Astrocyte (in vitro differentiated cells and primary cell): ENCODE data around the gene CELF1. TPM values are rescaled to one million over a fixed set of nuclear protein-coding genes. Genes with fewer than 3 reads are reported as not detected.

Experiments
- DNase-seq: peaks from one replicate; pipeline ENCODE4 v3.0.0-alpha.2; 2010; ENCODE audit warnings: low read depth
- FAIRE-seq: peaks from 2 replicates; lab custom pipeline; 2011; peaks lifted over from hg19 to GRCh38; lab: Jason Lieb, UNC
- H2AFZ ChIP-seq: 2 replicates; pipeline ENCODE4 v1.6.0; 2012; ENCODE audit warnings: low read depth, low read length, inconsistent platforms
- H3K27ac ChIP-seq: 2 replicates; pipeline ENCODE4 v1.5.1; 2011; ENCODE audit warnings: low read depth, low read length, inconsistent platforms
- H3K27me3 ChIP-seq: 2 replicates; pipeline ENCODE4 v1.6.0; 2011; ENCODE audit warnings: low read length, inconsistent platforms; ENCODE audit not compliant: insufficient read depth
- H3K36me3 ChIP-seq: 2 replicates; pipeline ENCODE4 v1.5.1; 2011; ENCODE audit warnings: low read length, inconsistent platforms; ENCODE audit not compliant: insufficient read depth
- H3K4me1 ChIP-seq: 2 replicates; pipeline ENCODE4 v1.5.1; 2011; ENCODE audit warnings: low read length, inconsistent platforms; ENCODE audit not compliant: insufficient read depth
- H3K4me2 ChIP-seq: 2 replicates; pipeline ENCODE4 v1.6.0; 2012; ENCODE audit warnings: low read length, inconsistent platforms
- H3K4me3 ChIP-seq: 2 replicates; pipeline ENCODE4 v1.5.1; 2011; ENCODE audit warnings: low read depth, mild to moderate bottlenecking, low read length, inconsistent platforms; ENCODE audit not compliant: insufficient read depth
- H3K79me2 ChIP-seq: 2 replicates; pipeline ENCODE4 v1.6.0; 2012; ENCODE audit warnings: mild to moderate bottlenecking, low read length, inconsistent platforms; ENCODE audit not compliant: insufficient read depth
- H3K9ac ChIP-seq: 2 replicates; pipeline ENCODE4 v1.6.0; 2012; ENCODE audit warnings: mild to moderate bottlenecking, low read length, inconsistent platforms
- H3K9me3 ChIP-seq: 2 replicates; pipeline ENCODE4 v1.5.1; 2012; ENCODE audit warnings: low read depth, mild to moderate bottlenecking, low read length, inconsistent platforms; ENCODE audit not compliant: insufficient read depth
- H4K20me1 ChIP-seq: 2 replicates; pipeline ENCODE4 v1.6.0; 2012; ENCODE audit warnings: low read length, inconsistent platforms; ENCODE audit not compliant: insufficient read depth
- H3K27ac Mint-ChIP-seq: one replicate; pipeline ENCODE4 v1.8.0; 2021; ENCODE audit warnings: mild to moderate bottlenecking, mixed read lengths; ENCODE audit not compliant: unreplicated experiment
- H3K27me3 Mint-ChIP-seq: one replicate; pipeline ENCODE4 v1.8.0; 2021; ENCODE audit warnings: low read depth, mixed read lengths; ENCODE audit not compliant: unreplicated experiment
- H3K36me3 Mint-ChIP-seq: one replicate; pipeline ENCODE4 v1.8.0; 2021; ENCODE audit warnings: low read depth, mixed read lengths; ENCODE audit not compliant: unreplicated experiment
- H3K4me1 Mint-ChIP-seq: one replicate; pipeline ENCODE4 v1.8.0; 2021; ENCODE audit warnings: low read depth, mixed read lengths; ENCODE audit not compliant: unreplicated experiment
- H3K4me3 Mint-ChIP-seq: one replicate; pipeline ENCODE4 v1.8.0; 2021; ENCODE audit warnings: mild to moderate bottlenecking, moderate library complexity, mixed read lengths; ENCODE audit not compliant: unreplicated experiment
- H3K9me3 Mint-ChIP-seq: one replicate; pipeline ENCODE4 v1.8.0; 2021; ENCODE audit warnings: mild to moderate bottlenecking, mixed read lengths; ENCODE audit not compliant: unreplicated experiment
- EZH2 ChIP-seq: IDR thresholded peaks from 2 replicates; pipeline ENCODE4 v1.6.1; 2012; ENCODE audit warnings: mild to moderate bottlenecking, low read length, inconsistent platforms; ENCODE audit not compliant: insufficient read depth
- total RNA-seq: library from RNA; stranded (reverse); gene quantifications from 2 replicates; pipeline ENCODE4 v1.2.1, GENCODE V29; 2021
- TF ChIP-seq, protein P1 (sequence below): IDR thresholded peaks from 2 replicates; pipeline ENCODE4 v1.5.1; 2011; ENCODE audit warnings: low read depth, mild to moderate bottlenecking, inconsistent platforms, low read length, moderate library complexity; ENCODE audit not compliant: insufficient read depth

Gene CELF1
- total RNA-seq, 1 donor from 2014 or later, result 101 TPM

DNA sequence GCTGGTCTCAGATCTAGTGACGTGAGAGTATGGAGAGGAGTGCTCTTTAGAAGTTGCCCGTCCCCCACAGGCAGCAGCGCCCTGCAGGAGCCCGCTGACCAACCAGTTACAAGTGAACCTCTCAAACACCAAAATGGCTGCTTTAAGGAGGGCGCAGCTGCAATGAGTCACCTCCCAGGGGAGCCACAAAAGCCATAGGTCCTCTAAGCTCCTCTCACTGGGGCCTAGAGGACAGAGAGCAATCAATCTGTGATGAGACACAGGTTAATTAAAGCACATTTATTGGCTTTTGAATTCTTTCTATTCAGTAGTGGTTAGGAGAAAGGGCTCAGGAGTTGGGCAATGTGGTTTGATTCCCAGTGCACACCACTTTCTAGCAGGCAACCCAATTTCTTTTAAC, 88.4 kb downstream of the CELF1 start:
- H3K79me2 ChIP-seq, result peaks cover 58% of the 10 kb centered on the region
- H3K4me1 ChIP-seq, result peaks cover 42% of the 10 kb centered on the region
- H3K4me3 ChIP-seq, result no peak overlapping the region
- FAIRE-seq (no peak), DNase-seq (peak; percentile 32)
- H4K20me1 ChIP-seq, result peaks cover 77% of the 10 kb centered on the region
- H3K27ac Mint-ChIP-seq, result no peak overlapping the region
- H3K4me2 ChIP-seq, result no peak overlapping the region
- no peaks in the 10 kb centered on the region for H3K9me3 ChIP-seq
- peaks cover 3% of the 10 kb centered on the region for H3K36me3 ChIP-seq
- peaks cover 16% of the 10 kb centered on the region for H3K36me3 Mint-ChIP-seq
- TF ChIP-seq, protein P1, sequence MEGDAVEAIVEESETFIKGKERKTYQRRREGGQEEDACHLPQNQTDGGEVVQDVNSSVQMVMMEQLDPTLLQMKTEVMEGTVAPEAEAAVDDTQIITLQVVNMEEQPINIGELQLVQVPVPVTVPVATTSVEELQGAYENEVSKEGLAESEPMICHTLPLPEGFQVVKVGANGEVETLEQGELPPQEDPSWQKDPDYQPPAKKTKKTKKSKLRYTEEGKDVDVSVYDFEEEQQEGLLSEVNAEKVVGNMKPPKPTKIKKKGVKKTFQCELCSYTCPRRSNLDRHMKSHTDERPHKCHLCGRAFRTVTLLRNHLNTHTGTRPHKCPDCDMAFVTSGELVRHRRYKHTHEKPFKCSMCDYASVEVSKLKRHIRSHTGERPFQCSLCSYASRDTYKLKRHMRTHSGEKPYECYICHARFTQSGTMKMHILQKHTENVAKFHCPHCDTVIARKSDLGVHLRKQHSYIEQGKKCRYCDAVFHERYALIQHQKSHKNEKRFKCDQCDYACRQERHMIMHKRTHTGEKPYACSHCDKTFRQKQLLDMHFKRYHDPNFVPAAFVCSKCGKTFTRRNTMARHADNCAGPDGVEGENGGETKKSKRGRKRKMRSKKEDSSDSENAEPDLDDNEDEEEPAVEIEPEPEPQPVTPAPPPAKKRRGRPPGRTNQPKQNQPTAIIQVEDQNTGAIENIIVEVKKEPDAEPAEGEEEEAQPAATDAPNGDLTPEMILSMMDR, result no peak
- no peak for TF ChIP-seq EZH2
- H3K9me3 Mint-ChIP-seq, result no peaks in the 10 kb centered on the region
- H3K4me3 Mint-ChIP-seq, result no peak overlapping the region
- no peaks in the 10 kb centered on the region for H3K27me3 Mint-ChIP-seq
- H3K4me1 Mint-ChIP-seq, result peaks cover 13% of the 10 kb centered on the region
- no peak overlapping the region for H3K9ac ChIP-seq
- H2AFZ ChIP-seq, result no peak overlapping the region
- no peak overlapping the region for H3K27ac ChIP-seq
- no peaks in the 10 kb centered on the region for H3K27me3 ChIP-seq

DNA sequence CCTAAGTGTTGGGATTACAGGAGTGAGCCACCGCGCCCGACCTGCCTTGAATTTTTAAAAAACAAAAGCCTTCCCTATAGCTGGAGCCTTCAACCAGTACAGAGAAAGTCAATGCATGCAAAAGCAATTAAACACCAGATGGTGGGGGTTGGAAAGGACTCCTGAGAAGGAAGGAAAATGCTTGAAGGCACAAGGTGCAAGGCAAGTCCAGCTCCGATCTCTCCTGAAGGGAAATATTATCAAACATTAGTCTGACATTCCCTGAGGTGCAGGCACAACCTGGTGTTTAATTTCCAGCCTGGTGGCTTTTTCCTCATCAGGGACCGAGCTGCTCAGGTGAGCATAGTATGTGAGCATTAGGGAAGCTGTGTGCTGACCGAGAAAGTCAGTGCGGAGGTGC, 91.1 kb downstream of the CELF1 start:
- no peak overlapping the region for H3K4me3 Mint-ChIP-seq
- peaks cover 18% of the 10 kb centered on the region for H3K4me1 ChIP-seq
- H3K36me3 Mint-ChIP-seq, result peaks cover 5% of the 10 kb centered on the region
- no peak overlapping the region for H3K27ac ChIP-seq
- DNase-seq, result no peak
- H3K4me2 ChIP-seq, result no peak overlapping the region
- no peak overlapping the region for H3K4me3 ChIP-seq
- no peaks in the 10 kb centered on the region for H3K27me3 ChIP-seq
- peaks cover 11% of the 10 kb centered on the region for H3K4me1 Mint-ChIP-seq
- H3K9ac ChIP-seq, result no peak overlapping the region
- no peak overlapping the region for H3K27ac Mint-ChIP-seq
- TF ChIP-seq, protein P1, result no peak
- no peak for TF ChIP-seq EZH2
- no peaks in the 10 kb centered on the region for H3K9me3 Mint-ChIP-seq
- no peaks in the 10 kb centered on the region for H3K9me3 ChIP-seq
- FAIRE-seq, result no peak
- H3K27me3 Mint-ChIP-seq, result no peaks in the 10 kb centered on the region
- H4K20me1 ChIP-seq, result peaks cover 51% of the 10 kb centered on the region
- H2AFZ ChIP-seq, result no peak overlapping the region
- peaks cover 32% of the 10 kb centered on the region for H3K79me2 ChIP-seq
- H3K36me3 ChIP-seq, result peaks cover 5% of the 10 kb centered on the region

DNA sequence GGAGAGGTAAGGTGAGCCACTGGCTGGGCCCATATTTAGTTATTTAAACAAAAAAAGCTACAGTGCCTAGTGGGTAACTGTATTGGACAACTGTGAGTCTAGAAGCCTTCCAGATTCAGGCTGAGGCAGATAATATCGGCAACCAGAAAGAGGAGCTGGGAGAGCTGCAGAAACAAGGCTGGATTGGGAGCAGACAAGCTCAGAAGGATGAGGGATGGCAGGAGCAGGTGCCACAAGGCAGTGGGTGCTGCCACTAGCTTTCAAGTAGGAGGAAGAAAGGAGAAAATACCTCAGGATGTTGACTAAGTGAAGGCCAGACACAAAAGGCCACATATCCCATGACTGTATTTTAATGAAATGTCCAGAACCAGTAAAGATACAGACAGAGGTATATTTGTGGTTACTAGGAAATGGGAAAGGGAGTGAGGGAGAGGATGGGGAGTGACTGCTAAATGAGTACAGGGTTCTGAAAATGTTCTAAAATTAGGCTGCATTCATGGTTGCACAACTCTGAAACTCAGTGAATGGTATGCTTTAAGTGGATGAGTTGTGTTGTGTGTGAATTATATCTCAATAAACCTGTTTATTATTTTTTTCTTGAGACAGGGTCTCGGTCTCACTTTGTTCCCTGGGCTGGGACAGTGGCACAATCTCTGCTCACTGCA, 92.2 kb downstream of the CELF1 start:
- no peak overlapping the region for H3K27ac ChIP-seq
- H3K27ac Mint-ChIP-seq, result peak overlapping the region; percentile 59

More for the DNA sequence above, 92.2 kb downstream of the CELF1 start:
- FAIRE-seq, result no peak
- no peaks in the 10 kb centered on the region for H3K27me3 Mint-ChIP-seq
- Histone ChIP-seq H3K4me1 (peaks cover 7% of the 10 kb centered on the region), H3K4me3 (no peak overlapping the region), H3K9ac (no peak overlapping the region), H3K9me3 (no peaks in the 10 kb centered on the region), H3K36me3 (peaks cover 5% of the 10 kb centered on the region), H2AFZ (no peak overlapping the region), H4K20me1 (peaks cover 40% of the 10 kb centered on the region), H3K79me2 (peaks cover 25% of the 10 kb centered on the region), H3K27me3 (no peaks in the 10 kb centered on the region), H3K4me2 (no peak overlapping the region)
- no peak overlapping the region for H3K4me3 Mint-ChIP-seq
- H3K9me3 Mint-ChIP-seq, result no peaks in the 10 kb centered on the region
- DNase-seq, result no peak
- TF ChIP-seq, protein P1, result no peak
- TF ChIP-seq EZH2, result no peak
- peaks cover 7% of the 10 kb centered on the region for H3K36me3 Mint-ChIP-seq
- H3K4me1 Mint-ChIP-seq, result peaks cover 11% of the 10 kb centered on the region
